GM12864 (cell line): Measurements from ENCODE around the gene ANP32E.

Experiments used
- DNase-seq: peaks from one replicate; pipeline ENCODE4 v3.0.0-alpha.2; 2011; ENCODE audit warnings: low read depth
- H3K4me3 ChIP-seq: 2 replicates; pipeline ENCODE4 v1.5.1; 2011; ENCODE audit warnings: mild to moderate bottlenecking, low read depth, low read length, control low read depth
- CTCF ChIP-seq: IDR thresholded peaks from 2 replicates; pipeline ENCODE4 v1.5.1; 2011; ENCODE audit warnings: low read depth, mild to moderate bottlenecking, moderate library complexity, low read length, control low read depth, inconsistent platforms; ENCODE audit errors: missing control alignments

The ANP32E gene

GRCh38 chr1:150235852-150236613, at the start of gene ANP32E:
TSS of gene ANP32E (minus strand) at chr1:150236112. CDS start at chr1:150235786, 326 bp downstream.
- peak; percentile 99 for DNase-seq
- peak; percentile 19 for TF ChIP-seq CTCF

DNA sequence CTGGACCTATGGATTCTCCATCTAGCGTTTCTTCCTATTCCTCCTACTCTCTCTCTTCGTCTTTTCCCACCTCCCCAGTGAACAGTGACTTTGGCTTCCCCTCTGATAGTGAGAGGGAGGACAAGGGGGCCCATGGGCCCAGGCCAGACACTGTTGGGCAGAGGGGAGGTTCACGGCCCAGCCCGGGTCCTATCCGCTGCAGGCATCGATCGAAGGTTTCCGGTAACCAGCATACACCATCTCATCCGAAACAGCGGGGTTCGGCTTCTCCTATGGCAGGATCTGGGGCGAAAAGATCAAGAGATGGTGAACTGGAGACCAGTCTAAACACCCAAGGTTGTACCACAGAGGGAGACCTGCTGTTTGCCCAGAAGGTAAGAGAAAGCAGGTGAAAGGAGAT, 47.3 kb upstream of the ANP32E start:
- TF ChIP-seq CTCF = no peak
- no peak overlapping the region for H3K4me3 ChIP-seq
- no peak for DNase-seq

More at GRCh38 chr1:150235852-150236613, at the start of gene ANP32E:
- peak within 1 kb of the TSS; percentile 96 for H3K4me3 ChIP-seq

DNA sequence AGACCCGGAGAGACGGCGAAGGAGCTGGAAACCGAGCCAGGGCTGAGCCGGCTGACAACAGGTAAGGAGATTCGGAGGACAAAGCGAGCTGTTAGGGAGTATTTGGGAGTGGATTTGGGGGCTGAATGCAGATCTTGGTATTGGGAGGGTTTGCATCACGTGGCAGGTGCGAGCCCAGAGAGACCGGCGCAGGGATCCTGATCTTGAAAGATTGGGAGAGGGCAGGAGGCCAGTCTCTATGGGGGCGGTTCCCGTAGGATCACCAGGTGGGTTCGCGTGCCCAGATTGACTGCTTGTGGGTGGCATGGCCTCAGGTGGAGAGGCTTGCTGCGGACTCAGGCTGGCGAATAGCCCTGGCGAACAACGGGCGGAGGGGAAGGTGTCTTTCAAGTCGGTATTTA, 46.6 kb upstream of the ANP32E start:
- TF ChIP-seq CTCF = no peak
- H3K4me3 ChIP-seq = no peak overlapping the region
- DNase-seq = no peak

GRCh38 chr1:150281758-150282557, 46.0 kb upstream of the ANP32E start, which contains the start of gene CIART:
TSS of gene CIART (plus strand) at chr1:150282554. CDS start at chr1:150283268, 714 bp downstream.
- TF ChIP-seq CTCF = no peak
- DNase-seq = peak; percentile 42
- H3K4me3 ChIP-seq = peak within 1 kb of the TSS; percentile 47

GRCh38 chr1:150281221-150281757, 45.4 kb upstream of the ANP32E start:
- no peak for DNase-seq
- peak overlapping the region; percentile 47 for H3K4me3 ChIP-seq

More at GRCh38 chr1:150281221-150281757, 45.4 kb upstream of the ANP32E start:
- TF ChIP-seq CTCF = peak; percentile 62
